Tibial artery (tissue), 4 donors: Measurements from ENCODE around the gene TXNDC17.
"Not testable (repeated sequence)": the region's sequence is repeated elsewhere in the genome, so short reads cannot be mapped to it uniquely, and the experiment has no call there.

Experiments used
- DNase-seq, 2 donors: peaks; one replicate each; pipeline ENCODE4 v3.0.0-alpha.2; 2019
- H3K27ac ChIP-seq, 2 donors: fragments of 200-600 bp; sonication (generic) in 1 of 2; 1 replicate in 1 of 2; 2 replicates in 1 of 2; pipeline ENCODE4 v1.5.1; 2018 to 2019; ENCODE audit warnings: mild to moderate bottlenecking in 1 of 2
- H3K27me3 ChIP-seq, 2 donors: fragments of 200-600 bp; sonication (generic) in 1 of 2; one replicate each; pipeline versions ENCODE4 v1.5.1 to v1.6.0; 2016 to 2019
- H3K36me3 ChIP-seq, 3 donors: fragments of 200-600 bp; sonication (generic) in 2 of 3; one replicate each; pipeline ENCODE4 v1.5.1; 2016 to 2019; ENCODE audit warnings: mild to moderate bottlenecking in 2 of 3
- H3K4me1 ChIP-seq, 4 donors: fragments of 200-600 bp; sonication (generic) in 2 of 4; 1 replicate in 3 of 4; 2 replicates in 1 of 4; pipeline ENCODE4 v1.5.1; 2016 to 2019
- H3K4me3 ChIP-seq, 2 donors: fragments of 200-600 bp; sonication (generic) in 1 of 2; 1 replicate in 1 of 2; 2 replicates in 1 of 2; pipeline ENCODE4 v1.5.1; 2018 to 2019; ENCODE audit warnings: mild to moderate bottlenecking in 2 of 2
- H3K9me3 ChIP-seq, 3 donors: fragments of 200-600 bp; sonication (generic) in 1 of 3; one replicate each; pipeline ENCODE4 v1.5.1; 2016 to 2019
- intact Hi-C: fragments of 100-400 bp; cut with DNase I; formaldehyde crosslinking; loops from one replicate; pipeline ENCODE4 v1.15.0; 2023; ENCODE audit warnings: low total_unique reads
- TF ChIP-seq, protein P1 (sequence below), 2 experiments: fragments of 200-600 bp in 1 of 2; fragments of 450-650 bp in 1 of 2; IDR thresholded peaks; one replicate each; pipeline ENCODE4 v1.5.1; 2017 to 2019; ENCODE audit warnings: antibody characterized with exemption in 2 of 2, mild to moderate bottlenecking in 1 of 2, moderate library complexity in 1 of 2

TXNDC17 gene

DNA sequence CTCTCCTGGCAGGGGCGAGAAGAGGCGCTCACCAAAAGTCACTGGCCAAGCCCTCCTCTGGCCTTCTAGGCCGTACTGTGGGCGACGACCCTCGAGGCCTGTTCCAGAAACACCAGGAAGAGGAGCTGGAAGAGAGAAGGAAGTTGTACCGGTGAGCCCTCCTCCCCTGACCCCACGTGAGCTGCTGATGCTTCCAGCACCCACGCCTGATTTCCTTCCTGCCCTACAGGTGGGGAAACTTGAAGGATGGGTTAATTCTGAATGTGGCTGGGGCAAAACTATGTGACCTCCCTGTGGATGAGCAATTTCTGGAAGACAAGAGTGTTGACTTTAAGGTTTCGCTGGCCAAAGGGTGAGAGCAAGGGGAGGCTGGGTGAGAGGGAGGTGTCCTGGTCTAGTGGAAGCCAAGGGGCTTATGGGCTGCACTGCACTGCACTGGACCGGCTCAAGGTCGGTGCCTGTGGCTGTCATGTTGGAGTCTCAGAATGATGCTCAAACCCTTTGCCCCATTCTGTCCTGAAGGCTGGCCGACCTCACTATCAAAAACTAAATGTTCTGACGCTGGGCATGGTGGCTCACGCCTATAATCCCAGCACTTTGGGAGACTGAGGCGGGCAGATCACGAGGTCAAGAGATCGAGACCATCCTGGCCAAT, 16.9 kb downstream of the TXNDC17 start:
- intact Hi-C loops = no loop called here
- Histone ChIP-seq H3K27me3 (peaks cover 0 to 59% of the 10 kb centered on the region in 2 donors), H3K36me3 (no peaks in the 10 kb centered on the region), H3K9me3 (peaks cover 0 to 4% (median 0%) of the 10 kb centered on the region in 3 donors), H3K27ac (no peak overlapping the region), H3K4me3 (no peak overlapping the region), H3K4me1 (peaks cover 0 to 6% (median 1%) of the 10 kb centered on the region in 4 donors)
- no peak for DNase-seq
- TF ChIP-seq, protein P1, sequence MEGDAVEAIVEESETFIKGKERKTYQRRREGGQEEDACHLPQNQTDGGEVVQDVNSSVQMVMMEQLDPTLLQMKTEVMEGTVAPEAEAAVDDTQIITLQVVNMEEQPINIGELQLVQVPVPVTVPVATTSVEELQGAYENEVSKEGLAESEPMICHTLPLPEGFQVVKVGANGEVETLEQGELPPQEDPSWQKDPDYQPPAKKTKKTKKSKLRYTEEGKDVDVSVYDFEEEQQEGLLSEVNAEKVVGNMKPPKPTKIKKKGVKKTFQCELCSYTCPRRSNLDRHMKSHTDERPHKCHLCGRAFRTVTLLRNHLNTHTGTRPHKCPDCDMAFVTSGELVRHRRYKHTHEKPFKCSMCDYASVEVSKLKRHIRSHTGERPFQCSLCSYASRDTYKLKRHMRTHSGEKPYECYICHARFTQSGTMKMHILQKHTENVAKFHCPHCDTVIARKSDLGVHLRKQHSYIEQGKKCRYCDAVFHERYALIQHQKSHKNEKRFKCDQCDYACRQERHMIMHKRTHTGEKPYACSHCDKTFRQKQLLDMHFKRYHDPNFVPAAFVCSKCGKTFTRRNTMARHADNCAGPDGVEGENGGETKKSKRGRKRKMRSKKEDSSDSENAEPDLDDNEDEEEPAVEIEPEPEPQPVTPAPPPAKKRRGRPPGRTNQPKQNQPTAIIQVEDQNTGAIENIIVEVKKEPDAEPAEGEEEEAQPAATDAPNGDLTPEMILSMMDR (IDR thresholded peaks at IDR 0.05) = no peak

DNA sequence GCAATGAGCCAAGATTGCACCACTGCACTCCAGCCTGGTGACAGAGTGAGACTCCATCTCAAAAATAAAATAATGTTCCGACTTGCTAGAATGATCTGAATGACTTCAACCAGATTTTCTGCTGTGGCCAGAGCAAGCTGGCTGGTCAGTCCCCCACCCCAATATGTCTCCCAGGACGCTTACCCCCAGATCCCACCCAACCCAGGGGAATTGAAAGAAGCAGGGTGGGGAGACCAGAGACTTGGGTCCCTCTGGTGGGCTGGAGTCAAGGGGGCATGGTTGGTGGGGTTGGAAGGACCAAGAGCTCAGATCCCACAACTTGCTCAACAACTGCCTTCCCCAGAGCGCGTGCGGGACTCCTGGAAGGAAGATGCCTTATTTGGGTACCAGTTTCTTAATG, 17.6 kb downstream of the TXNDC17 start:
- DNase-seq, H3K27ac ChIP-seq, H3K4me3 ChIP-seq, H3K36me3 ChIP-seq, H3K9me3 ChIP-seq, intact Hi-C loops, H3K4me1 ChIP-seq: not testable (repeated sequence)
- H3K27me3 ChIP-seq = peaks cover 0 to 62% of the 10 kb centered on the region in 2 donors

DNA sequence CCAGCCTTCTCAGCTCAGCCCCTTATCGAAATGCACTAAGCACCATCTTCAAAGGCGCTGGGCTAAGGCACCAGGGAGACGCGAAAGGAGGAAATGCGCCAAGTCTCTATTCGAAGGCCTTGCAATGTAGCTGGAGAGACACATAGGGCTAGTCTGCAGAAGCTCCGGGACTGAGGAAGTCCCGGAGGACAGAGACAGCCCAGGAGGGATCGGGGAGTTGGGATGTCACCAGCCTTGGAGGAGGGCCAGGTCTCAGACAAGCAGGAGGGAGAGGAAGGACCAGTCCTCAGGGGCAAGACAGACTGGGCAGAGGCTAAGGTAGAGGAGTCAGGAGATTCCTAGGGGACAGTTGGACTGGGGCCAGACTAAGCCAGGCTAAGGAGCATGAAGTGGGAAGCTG, 19.2 kb downstream of the TXNDC17 start:
- intact Hi-C loops = loop anchor here (10.0 kb wide), 1 partner anchor 345 kb away; no protein-coding TSS in a partner anchor

DNA sequence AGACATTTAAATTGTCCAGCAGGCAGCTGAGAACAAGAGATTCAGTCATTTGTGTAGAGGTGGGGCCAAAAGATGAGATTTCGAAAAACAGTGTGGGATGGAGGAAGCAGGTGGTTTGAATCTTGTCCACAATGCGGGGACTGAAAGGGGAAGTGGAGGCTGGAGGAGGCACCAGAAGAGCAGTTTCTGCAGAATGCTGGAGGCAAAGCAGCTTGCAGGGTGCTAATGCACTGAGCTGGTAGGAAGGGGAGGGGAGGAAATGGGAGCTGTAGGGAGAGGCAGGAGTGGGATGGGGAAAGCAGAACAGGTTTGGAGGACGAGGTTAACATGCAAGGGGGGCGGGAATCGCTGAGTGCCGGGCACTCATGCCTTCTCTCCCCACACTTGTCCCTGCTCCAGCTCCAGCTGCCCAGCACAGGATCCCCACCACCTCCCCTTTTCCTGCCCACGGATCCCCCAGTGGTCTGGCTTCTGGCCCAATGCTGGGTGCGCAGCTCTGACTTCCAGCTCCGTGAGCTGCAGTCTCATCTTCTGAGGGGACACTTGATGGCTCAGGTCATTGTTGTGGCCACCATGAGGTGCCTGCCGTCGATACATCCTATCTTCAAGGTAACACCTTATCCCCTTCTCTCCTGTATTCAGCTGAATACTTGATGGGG, 20.1 kb downstream of the TXNDC17 start:
- Histone ChIP-seq H3K9me3 (no peaks in the 10 kb centered on the region), H3K27ac (no peak overlapping the region), H3K27me3 (peaks cover 0 to 46% of the 10 kb centered on the region in 2 donors), H3K4me3 (no peak overlapping the region), H3K36me3 (no peaks in the 10 kb centered on the region), H3K4me1 (no peaks in the 10 kb centered on the region)
- intact Hi-C loops = loop anchor here (10.0 kb wide), 1 partner anchor 344 kb away; no protein-coding TSS in a partner anchor
- no peak for DNase-seq
- TF ChIP-seq, protein P1 (IDR thresholded peaks at IDR 0.05) = no peak

More for the DNA sequence above, 19.2 kb downstream of the TXNDC17 start:
- Histone ChIP-seq H3K27me3 (peaks cover 0 to 47% of the 10 kb centered on the region in 2 donors), H3K4me3 (no peak overlapping the region), H3K27ac (no peak overlapping the region), H3K4me1 (no peaks in the 10 kb centered on the region), H3K36me3 (no peaks in the 10 kb centered on the region), H3K9me3 (no peaks in the 10 kb centered on the region)
- DNase-seq = no peak
- TF ChIP-seq, protein P1 (IDR thresholded peaks at IDR 0.05) = no peak

DNA sequence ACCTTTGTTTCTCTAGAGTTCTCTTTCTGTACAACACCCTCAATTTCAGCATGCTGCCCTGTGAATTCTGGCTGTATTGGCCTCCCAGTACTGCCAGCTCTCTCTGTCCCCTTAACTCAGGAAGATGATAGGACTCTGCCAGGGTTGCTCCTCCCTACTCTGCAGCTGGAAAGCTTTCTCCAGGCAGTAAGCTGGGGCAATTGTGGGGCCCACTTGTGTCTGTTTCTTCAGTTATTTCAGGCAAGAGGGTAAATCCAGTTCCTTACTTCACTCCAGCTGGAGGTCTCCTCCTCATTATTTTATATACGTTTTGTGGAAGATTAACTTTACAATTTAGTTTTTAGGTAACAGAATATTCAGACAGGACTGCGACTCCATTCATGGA, 20.6 kb downstream of the TXNDC17 start:
- DNase-seq = no peak
- intact Hi-C loops = loop anchor here (10.0 kb wide), 1 partner anchor 343 kb away; no protein-coding TSS in a partner anchor
- no peak overlapping the region for H3K4me3 ChIP-seq
- H3K27me3 ChIP-seq = peaks cover 0 to 46% of the 10 kb centered on the region in 2 donors
- TF ChIP-seq, protein P1 (IDR thresholded peaks at IDR 0.05) = no peak
- H3K4me1 ChIP-seq = no peaks in the 10 kb centered on the region
- no peak overlapping the region for H3K27ac ChIP-seq
- H3K9me3 ChIP-seq = no peaks in the 10 kb centered on the region
- no peaks in the 10 kb centered on the region for H3K36me3 ChIP-seq

DNA sequence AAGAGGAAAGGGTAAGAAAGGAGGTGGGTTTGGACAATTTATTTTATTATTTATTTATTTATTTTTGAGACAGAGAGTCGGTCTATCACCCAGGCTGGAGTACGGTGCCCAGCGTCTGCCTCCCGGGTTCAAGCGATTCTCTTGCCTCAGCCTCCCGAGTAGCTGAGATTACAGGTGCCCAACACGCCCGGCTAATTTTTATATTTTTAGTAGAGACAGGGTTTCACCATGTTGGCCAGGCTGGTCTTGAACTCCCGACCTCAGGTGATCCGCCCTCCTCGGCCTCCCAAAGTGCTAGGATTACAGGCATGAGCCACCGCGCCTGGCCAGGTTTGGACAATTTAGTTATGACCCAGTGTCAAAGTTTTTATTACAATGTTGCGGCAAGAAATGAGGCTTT, 22.3 kb downstream of the TXNDC17 start:
- not testable (repeated sequence) for DNase-seq, H3K4me1 ChIP-seq, H3K4me3 ChIP-seq, H3K9me3 ChIP-seq, H3K36me3 ChIP-seq, H3K27ac ChIP-seq
- peaks cover 0 to 39% of the 10 kb centered on the region in 2 donors for H3K27me3 ChIP-seq
- intact Hi-C loops = loop anchor here (10.0 kb wide), 1 partner anchor 342 kb away; no protein-coding TSS in a partner anchor
